ENCODE data around the gene CDC42SE2. TPM values are rescaled to one million over a fixed set of nuclear protein-coding genes. Genes with fewer than 3 reads are reported as not detected.

The CDC42SE2 gene
- total and polyA plus RNA-seq, 2 experiments from 2014 or later, result 24.2 to 36.2 TPM

- H4K20me1 ChIP-seq (replicated peaks; ENCODE audit: insufficient read depth), result no peaks in the 10 kb centered on the region
- no peaks in the 10 kb centered on the region for H3K4me1 Mint-ChIP-seq
- H3K27ac Mint-ChIP-seq, result no peak overlapping the region
- no peak for TF ChIP-seq STAT1 (IDR thresholded peaks at IDR 0.05; ENCODE audit: unreplicated experiment)
- no peak for TF ChIP-seq CREB1 (CRISPR knock-in tag; IDR thresholded peaks at IDR 0.05; ENCODE audit: low read depth)
- no peak for TF ChIP-seq ZNF114 (CRISPR knock-in tag; IDR thresholded peaks at IDR 0.05)
- no peak for TF ChIP-seq REST (IDR thresholded peaks at IDR 0.05; ENCODE audit: unreplicated experiment)
- TF ChIP-seq EZH2phosphoT487 (IDR thresholded peaks at IDR 0.05; ENCODE audit: unreplicated experiment), result no peak
- TF ChIP-seq CTCF (conservative IDR thresholded peaks at IDR 0.05; ENCODE audit: low read depth in 2 of 2), result no peak
- no peak for TF ChIP-seq EZH2 (IDR thresholded peaks at IDR 0.05; ENCODE audit: low read depth, unreplicated experiment)
- TF ChIP-seq, protein P1, sequence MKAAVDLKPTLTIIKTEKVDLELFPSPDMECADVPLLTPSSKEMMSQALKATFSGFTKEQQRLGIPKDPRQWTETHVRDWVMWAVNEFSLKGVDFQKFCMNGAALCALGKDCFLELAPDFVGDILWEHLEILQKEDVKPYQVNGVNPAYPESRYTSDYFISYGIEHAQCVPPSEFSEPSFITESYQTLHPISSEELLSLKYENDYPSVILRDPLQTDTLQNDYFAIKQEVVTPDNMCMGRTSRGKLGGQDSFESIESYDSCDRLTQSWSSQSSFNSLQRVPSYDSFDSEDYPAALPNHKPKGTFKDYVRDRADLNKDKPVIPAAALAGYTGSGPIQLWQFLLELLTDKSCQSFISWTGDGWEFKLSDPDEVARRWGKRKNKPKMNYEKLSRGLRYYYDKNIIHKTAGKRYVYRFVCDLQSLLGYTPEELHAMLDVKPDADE (IDR thresholded peaks at IDR 0.05), result no peak
- no peak for TF ChIP-seq ZNF462 (CRISPR knock-in tag; IDR thresholded peaks at IDR 0.05)
- TF ChIP-seq POLR2AphosphoS5 (IDR thresholded peaks at IDR 0.05; ENCODE audit: low read depth), result no peak
- TF ChIP-seq JUNB (IDR thresholded peaks at IDR 0.05; ENCODE audit: unreplicated experiment), result no peak
- TF ChIP-seq NANOG (IDR thresholded peaks at IDR 0.05; ENCODE audit: borderline replicate concordance), result no peak
- no peak for TF ChIP-seq ZNF331 (CRISPR knock-in tag; IDR thresholded peaks at IDR 0.05; ENCODE audit: low read depth)
- no peak for DNase-seq (ENCODE audit: low spot score)
- peaks cover 2% of the 10 kb centered on the region for H3K27me3 Mint-ChIP-seq (ENCODE audit: insufficient read depth, low read depth, poor library complexity)
- no peak overlapping the region for H3K27ac ChIP-seq (ENCODE audit: low read depth)
- H3K9me3 Mint-ChIP-seq, result no peaks in the 10 kb centered on the region
- H3K27me3 ChIP-seq (ENCODE audit: insufficient read depth), result no peaks in the 10 kb centered on the region
- no peaks in the 10 kb centered on the region for H3K36me3 ChIP-seq (ENCODE audit: insufficient read depth)
- no peaks in the 10 kb centered on the region for H3K9me2 ChIP-seq (ENCODE audit: insufficient read depth)
- H3K4me2 ChIP-seq, result no peak overlapping the region
- no peaks in the 10 kb centered on the region for H3F3A ChIP-seq (replicated peaks; ENCODE audit: low read depth)
- H2AFZ ChIP-seq, result no peak overlapping the region
- H3K4me3 Mint-ChIP-seq, result no peak overlapping the region
- no peaks in the 10 kb centered on the region for H3K36me3 Mint-ChIP-seq (ENCODE audit: low read depth)
- H3K4me1 ChIP-seq (ENCODE audit: insufficient read depth), result no peaks in the 10 kb centered on the region
- ATAC-seq, result no peak
- no peak overlapping the region for H3K4me3 ChIP-seq
- H3K79me2 ChIP-seq (replicated peaks; ENCODE audit: insufficient read depth), result no peaks in the 10 kb centered on the region
Observed at GRCh38 chr5:131217791-131218190, 46.1 kb upstream of the CDC42SE2 start.
